Retinal pigment epithelial cell (primary cell): ENCODE data around the gene MLKL.

Experiments
- DNase-seq: peaks from one replicate; pipeline ENCODE4 v3.0.0-alpha.2; 2010; ENCODE audit warnings: low read depth
- H3K4me3 ChIP-seq: 2 replicates; pipeline ENCODE4 v1.5.1; 2011; ENCODE audit warnings: mild to moderate bottlenecking, low read length, control low read depth, moderate library complexity
- TF ChIP-seq, protein P1 (sequence below): conservative IDR thresholded peaks from 2 replicates; pipeline ENCODE4 v1.5.1; 2011; ENCODE audit warnings: low read depth, low read length, control low read depth, inconsistent platforms

The MLKL gene

GRCh38 chr16:74699666-74700065 is 996 bp downstream of the MLKL start:
- no peak for DNase-seq
- peak overlapping the region; percentile 76 for H3K4me3 ChIP-seq
- TF ChIP-seq, protein P1, sequence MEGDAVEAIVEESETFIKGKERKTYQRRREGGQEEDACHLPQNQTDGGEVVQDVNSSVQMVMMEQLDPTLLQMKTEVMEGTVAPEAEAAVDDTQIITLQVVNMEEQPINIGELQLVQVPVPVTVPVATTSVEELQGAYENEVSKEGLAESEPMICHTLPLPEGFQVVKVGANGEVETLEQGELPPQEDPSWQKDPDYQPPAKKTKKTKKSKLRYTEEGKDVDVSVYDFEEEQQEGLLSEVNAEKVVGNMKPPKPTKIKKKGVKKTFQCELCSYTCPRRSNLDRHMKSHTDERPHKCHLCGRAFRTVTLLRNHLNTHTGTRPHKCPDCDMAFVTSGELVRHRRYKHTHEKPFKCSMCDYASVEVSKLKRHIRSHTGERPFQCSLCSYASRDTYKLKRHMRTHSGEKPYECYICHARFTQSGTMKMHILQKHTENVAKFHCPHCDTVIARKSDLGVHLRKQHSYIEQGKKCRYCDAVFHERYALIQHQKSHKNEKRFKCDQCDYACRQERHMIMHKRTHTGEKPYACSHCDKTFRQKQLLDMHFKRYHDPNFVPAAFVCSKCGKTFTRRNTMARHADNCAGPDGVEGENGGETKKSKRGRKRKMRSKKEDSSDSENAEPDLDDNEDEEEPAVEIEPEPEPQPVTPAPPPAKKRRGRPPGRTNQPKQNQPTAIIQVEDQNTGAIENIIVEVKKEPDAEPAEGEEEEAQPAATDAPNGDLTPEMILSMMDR, result no peak

GRCh38 chr16:74698222-74698621 is 2.4 kb downstream of the MLKL start:
- no peak for DNase-seq
- TF ChIP-seq, protein P1, result no peak
- no peak overlapping the region for H3K4me3 ChIP-seq

DNA sequence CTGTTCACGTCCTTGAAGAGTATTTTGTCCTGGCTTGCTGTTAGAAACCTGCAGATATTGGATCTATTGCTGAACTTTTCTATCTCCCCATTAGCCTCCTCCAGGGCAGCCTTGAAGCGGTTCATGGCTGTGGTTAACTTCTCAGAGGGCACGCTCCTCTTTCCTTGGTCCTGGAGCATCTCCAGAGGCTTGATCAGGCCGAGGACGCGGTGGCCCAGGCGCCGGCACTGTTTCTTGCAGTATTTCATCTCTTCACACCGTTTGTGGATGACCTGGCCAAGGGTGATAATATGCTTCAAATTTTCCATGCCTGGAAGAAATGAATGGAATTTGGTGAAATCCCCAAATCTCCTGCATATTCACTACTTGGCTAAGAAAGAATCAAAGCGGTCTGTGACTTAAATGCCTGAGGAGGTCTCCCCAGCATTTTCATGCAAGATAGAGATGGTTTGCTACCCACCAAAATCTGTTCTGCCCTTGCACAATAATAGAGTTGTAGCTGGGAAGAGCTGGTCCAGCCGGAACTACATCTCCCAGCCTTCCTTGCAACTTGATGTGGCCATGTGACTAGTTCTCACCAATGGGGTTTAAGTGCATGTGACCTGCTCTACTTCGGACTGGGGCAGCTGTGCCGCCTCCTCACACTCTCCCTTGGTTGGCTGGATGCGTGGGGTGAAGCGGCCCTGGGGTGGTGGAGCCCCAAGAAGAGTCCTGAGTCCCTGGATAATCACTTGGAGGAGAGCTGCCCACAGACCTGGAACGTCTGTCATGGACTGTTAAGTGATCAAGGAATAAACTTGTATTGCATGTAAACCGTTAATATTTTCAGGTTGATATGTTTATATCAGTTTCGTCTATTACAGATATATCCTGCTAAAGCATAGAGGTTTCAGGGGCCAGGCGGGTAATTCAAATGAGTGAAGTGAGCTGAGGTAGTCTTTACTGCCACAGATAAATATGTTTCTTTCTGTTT is 4.9 kb downstream of the MLKL start:
- DNase-seq, result peak; percentile 76
- peak overlapping the region; percentile 55 for H3K4me3 ChIP-seq
- TF ChIP-seq, protein P1, result no peak

DNA sequence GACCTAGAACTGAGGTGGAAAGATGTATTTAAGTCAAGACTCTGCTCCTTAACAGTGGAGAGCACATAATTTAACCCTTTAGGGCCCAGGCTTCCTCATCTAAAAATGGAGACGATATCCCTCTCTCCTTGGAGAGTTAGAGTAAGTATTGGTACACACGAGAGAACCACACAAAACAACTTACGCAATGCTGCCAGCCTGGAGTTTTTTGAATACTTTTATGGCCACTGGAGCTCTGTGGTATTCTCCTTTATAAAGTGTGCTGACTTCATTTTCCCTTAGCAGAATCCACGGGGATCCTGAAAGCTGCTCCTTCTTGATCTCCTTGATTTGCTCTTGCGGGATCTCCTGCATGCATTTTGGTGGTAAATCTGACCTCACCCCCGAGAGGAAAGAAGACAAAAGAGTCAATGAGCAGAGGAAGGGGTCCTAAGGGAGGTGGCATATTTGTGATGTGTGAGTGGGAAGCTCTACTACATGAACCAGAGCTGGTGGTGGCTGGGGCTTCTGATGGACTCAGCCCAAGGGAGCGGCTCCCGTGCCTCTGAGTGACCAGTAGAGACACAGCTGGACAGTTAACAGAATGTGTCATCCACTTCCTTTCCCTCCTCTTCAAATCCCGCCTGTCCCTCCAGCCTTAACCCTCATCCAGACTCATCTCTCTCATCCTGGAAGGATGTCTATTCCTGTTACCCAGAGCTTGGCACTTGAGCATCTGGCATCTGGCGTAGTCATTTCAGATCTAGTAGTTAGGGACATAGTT is 9.4 kb downstream of the MLKL start:
- H3K4me3 ChIP-seq, result no peak overlapping the region
- DNase-seq, result no peak
- TF ChIP-seq, protein P1, result no peak

DNA sequence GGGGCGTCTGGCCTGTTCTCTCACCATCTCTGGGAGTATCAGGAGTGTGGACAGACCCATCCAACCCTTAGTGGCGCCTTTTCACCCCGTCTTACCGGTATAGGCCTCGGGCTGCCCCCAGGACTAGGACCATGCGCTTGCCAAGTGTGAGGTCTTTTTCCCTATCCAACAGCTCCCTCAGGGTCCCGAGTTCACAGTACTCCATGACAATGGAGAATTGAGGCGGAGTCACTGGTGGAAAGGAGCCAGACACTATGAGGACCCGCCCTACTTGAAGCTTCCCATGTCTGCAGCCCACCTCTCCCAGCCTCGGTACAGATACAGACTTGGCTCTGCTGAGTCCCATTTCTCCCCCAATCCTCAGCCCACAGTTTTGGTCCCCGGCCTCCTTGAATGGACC is 18.1 kb downstream of the MLKL start:
- H3K4me3 ChIP-seq, result no peak overlapping the region
- TF ChIP-seq, protein P1, result no peak
- DNase-seq, result no peak

DNA sequence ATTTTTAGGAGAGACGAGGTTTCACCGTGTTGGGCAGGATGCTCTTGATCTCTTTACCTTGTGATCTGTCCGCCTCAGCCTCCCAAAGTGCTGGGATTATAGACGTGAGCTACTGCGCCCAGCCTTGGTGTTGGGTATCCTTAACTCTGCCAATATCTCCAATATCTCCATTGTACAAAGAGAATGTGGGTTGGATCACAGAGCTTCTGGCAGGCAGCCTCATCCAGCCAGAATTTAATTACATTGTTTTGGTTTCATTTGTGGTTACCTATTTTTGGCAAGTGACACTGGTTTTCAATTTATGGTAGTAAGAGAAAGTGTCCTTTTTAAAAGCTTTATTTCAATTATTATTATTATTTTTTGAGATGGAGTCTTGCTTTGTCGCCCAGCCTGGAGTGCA is 20.0 kb downstream of the MLKL start:
- H3K4me3 ChIP-seq, result no peak overlapping the region
- TF ChIP-seq, protein P1, result no peak
- DNase-seq, result no peak
